Esophagus squamous epithelium (tissue), 4 donors: ENCODE measurements around the gene ACP5.

Experiments
- CTCF ChIP-seq, 6 experiments: fragments of 450-650 bp in 4 of 6; fragments of 200-600 bp in 2 of 6; sonication (generic) in 2 of 6; IDR thresholded peaks; one replicate each; pipeline ENCODE4 v1.5.1; 2016 to 2019; ENCODE audit warnings: antibody characterized with exemption in 6 of 6, mild to moderate bottlenecking in 4 of 6, moderate library complexity in 4 of 6
- POLR2A ChIP-seq, 4 donors: fragments of 450-650 bp; IDR thresholded peaks; one replicate each; pipeline ENCODE4 v1.6.1; 2017; ENCODE audit warnings: antibody characterized with exemption in 4 of 4, mild to moderate bottlenecking in 4 of 4, moderate library complexity in 3 of 4

GRCh38 chr19:11550265-11550664 is 27.2 kb downstream of the ACP5 start:
- no peak for TF ChIP-seq CTCF (IDR thresholded peaks at IDR 0.05)
- TF ChIP-seq POLR2A (IDR thresholded peaks at IDR 0.05) = no peak
